GM18507 (cell line): Measurements from ENCODE around the gene PANK1.

Source experiments
- DNase-seq: peaks from one replicate; pipeline ENCODE4 v3.0.0; 2011; ENCODE audit warnings: low read depth; ENCODE audit not compliant: insufficient read length; ENCODE audit errors: extremely low spot score
- FAIRE-seq: peaks from 2 replicates; lab custom pipeline; 2011; peaks lifted over from hg19 to GRCh38; lab: Jason Lieb, UNC

PANK1 gene

DNA sequence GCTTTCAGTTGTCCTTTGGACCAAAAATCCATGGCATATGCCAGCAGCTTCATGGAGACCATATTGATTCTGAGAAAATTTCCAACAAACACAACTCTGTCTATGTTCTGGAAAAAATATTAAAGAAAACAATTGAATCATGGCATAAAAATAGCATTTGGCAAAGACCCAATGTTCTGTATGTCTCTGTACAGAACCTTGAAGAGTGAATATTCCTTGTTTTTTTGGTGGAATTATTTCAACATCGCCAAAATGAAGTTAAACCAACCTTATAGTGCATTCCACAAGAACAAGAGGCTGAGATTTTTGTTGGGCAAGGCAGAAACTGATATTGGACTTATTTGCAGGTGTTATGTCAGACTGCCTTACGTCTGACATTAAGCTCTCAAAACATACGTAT, 56.4 kb downstream of the PANK1 start:
- DNase-seq (no peak), FAIRE-seq (no peak)

DNA sequence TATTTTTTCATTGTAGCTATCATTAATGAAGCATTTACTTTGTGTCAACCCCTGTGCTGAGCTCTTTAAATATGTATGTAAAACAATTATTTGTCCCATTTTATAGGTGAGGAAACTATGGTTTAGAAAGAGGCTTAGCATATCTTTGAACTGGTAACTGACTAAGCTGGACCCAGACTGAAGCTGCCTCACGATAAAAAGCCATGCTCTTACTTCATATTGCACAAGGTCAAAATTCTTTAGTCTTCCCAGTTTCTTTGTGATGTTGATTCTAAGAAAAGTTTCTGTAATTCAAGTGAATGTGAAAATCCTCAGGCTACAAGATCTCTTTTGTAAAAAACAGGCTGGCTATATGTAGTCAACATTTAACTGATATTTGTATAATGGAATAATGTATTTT, 63.0 kb downstream of the PANK1 start:
- DNase-seq (no peak), FAIRE-seq (no peak)

GRCh38 chr10:89580243-89580642, 64.8 kb downstream of the PANK1 start:
- DNase-seq: no peak
- FAIRE-seq: peak; percentile 5

DNA sequence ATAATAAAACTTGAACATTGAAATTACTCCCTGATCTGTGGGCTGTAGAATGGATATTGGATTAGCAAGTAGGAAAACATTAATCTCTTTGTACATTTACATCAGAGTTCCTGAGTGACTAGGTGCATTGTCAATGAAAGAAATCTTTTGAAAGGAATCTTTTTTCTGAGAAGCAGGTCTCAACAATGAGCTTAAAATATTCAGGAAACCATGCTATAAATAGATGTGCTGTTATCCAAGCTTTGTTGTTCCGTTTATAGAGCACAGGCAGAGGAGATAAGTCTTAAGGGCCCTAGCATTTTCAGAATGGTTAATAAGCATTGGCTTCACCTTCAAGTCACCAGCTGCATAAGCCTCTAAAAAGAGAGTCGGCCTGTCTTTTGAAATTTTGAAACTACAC, 68.3 kb downstream of the PANK1 start:
- DNase-seq: no peak
- no peak for FAIRE-seq

DNA sequence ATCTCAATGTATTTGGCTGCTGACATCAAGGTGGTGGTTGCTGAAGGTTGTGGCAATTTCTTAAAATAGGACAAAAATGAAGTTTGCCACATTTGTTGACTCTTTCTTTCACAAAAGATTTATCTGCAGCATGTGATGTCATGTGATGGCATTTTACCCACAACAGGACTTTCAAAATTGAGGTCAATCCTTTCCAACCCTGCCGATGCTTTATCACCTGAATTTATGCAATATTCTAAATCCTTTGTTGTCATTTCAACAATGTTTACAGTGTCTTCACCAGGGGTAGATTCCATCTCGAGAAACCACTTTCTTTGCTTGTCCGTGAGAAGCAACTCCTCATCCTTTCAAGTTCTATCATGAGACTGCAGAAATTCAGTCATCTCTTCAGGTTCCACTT, 69.0 kb downstream of the PANK1 start:
- FAIRE-seq (peak; percentile 49), DNase-seq (no peak)

DNA sequence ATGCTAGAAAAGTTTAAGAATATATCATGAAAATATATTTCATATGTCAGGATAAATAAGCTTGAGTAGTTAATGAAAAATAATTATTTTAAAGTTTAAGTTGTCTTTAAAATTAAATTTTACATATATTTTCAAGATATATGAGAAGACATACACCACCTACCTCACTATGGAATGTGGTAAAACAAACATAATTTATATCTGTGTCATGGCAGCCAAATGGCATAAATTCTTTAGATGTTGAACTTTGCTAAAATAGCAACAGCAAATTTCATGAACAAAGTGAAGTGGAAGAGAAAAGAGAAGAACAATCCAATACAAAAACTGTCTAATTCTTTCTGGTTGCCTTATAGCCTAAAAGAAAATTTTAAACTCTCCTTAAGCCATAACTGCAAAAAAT, 70.0 kb downstream of the PANK1 start:
- FAIRE-seq (no peak), DNase-seq (no peak)

DNA sequence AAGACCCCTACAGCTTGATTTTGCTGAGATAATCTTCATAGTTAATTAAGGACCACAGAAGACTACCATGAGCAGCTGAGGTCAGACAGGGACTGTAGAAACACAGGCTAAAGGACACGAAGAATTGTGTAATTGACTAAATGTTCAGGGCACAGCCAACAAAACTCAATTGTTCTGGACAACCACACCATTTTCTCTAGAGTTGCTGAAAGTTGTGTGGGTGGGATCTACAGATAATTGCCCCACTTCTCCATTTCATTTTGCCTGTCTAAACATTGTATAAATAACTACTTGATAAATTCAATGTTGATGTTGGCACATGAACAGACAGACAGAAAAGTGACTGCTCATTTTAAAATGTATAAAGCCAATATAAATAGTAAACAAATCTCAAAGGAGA, 70.7 kb downstream of the PANK1 start:
- DNase-seq: no peak
- no peak for FAIRE-seq

DNA sequence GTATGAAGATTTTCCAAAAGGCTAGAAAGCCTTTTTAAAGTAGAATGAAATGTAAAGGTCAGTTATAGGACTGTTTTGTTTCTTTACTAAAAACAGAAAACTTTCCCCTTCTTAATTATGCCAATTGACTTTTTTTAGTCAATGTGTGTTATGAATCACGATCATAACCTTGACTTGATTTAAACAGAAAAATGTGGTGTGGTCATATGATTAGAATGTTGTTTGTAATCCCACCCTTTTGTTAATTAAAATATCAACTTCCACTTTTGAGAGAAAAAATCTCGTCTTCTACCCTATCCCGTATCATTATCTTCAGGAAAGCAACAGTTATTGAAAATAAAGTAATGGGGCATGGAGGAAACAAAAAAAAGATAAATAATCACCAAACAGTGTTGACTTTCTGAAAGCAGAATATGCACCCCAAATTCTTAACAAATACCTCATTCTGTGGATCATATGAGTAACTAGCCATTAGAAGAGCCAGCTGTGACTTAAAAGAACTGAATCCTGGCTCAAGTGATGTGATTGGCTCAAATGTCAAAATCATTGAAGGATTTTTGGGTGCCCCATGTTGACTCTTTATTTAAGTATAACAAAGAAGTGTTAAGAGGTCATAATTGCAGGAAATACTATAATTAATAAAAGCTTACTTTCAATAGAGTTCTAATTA, 77.3 kb downstream of the PANK1 start:
- FAIRE-seq: no peak

GRCh38 chr10:89566992-89567391, 78.0 kb downstream of the PANK1 start:
- FAIRE-seq (no peak), DNase-seq (no peak)

More for the DNA sequence above, 77.3 kb downstream of the PANK1 start:
- no peak for DNase-seq

GRCh38 chr10:89566095-89566950, 78.7 kb downstream of the PANK1 start:
- FAIRE-seq (no peak), DNase-seq (no peak)

GRCh38 chr10:89565180-89565579, 79.9 kb downstream of the PANK1 start:
- DNase-seq (no peak), FAIRE-seq (no peak)

DNA sequence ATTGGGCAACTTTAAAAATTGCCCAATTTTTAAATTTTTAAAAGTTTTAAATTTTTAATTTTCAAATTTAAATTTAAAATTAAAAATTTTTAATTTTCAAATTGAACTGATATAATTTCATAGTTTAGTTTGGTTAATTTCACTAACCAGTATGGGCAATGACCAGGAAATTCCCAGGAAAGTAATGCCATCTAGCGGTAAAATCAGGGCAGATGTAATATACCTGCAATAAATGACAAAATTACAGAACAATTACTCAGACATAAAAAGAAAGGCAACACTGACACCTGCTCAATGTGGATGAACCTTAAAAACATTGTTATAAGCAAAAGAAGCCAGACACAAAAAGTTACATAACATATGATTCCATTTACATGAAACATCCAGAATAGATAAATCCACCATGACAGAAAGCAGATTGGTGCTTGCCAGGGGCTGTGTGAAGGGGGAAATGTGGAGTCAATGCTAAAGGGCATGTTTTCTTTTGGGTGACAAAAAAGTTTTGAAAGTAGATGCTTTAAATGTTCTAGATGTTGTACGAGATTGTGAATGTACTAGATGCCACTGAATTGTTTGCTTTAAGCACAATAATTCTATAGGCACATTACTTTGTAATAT, 81.1 kb downstream of the PANK1 start:
- DNase-seq: peak; percentile 11
- FAIRE-seq: peak; percentile 80

GRCh38 chr10:89563311-89563710, 81.7 kb downstream of the PANK1 start:
- no peak for DNase-seq
- FAIRE-seq: no peak

- DNase-seq (no peak), FAIRE-seq (no peak)
These were observed 88.4 kb downstream of the PANK1 start for GRCh38 chr10:89556600-89556999.

DNA sequence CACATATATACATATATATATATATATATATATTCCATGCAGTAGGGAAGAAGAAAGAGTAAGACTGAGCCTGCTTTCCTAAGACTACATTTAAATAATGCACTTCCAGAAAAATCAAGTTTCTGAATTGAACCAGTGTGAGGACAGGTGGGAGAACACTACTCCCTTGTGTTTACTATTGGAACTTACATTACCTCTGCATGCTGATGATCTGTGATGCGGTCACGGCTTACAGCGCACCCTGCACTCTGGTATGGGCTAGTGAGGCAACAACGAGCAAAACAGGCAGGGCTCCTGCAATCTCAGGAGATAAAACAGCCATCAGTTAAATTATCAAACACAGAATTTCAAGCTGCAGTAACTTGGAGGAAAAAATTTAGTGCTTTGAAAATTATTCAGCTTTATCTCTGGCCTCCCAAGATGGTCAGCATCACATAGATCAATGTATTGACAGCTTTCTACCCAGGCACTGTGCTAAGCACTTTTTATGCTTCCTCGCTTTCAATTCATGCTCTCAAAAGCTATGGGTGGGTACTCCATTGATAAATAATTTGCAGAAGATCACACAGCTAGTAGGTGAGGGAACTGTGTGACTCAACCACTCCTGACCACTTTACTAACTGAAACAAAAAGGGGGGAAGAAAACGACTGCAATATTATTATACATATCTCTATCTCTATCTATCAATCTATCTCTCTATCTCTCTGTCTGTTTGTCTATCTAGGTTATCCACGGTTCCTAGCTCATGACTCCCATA, 89.2 kb downstream of the PANK1 start:
- DNase-seq (no peak), FAIRE-seq (no peak)

DNA sequence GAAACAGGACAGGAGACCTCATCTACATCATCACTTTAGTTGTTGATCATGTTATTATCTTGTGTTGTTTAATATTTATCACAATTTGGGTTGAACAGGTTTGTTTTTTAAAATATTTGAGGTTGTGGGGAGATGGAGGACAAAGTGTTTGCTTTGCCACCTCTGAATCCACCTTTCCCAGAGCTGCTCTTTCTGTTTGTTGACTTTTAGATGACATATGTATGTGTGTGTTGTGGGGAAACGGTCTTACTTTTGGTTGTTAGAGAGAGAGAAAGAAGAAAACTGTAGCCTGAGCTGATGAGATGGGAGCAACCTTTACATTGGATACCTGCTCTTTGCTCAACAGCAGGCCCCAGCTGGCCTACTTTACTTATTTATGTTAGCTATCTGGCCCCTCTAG, 90.6 kb downstream of the PANK1 start:
- FAIRE-seq (no peak), DNase-seq (no peak)

DNA sequence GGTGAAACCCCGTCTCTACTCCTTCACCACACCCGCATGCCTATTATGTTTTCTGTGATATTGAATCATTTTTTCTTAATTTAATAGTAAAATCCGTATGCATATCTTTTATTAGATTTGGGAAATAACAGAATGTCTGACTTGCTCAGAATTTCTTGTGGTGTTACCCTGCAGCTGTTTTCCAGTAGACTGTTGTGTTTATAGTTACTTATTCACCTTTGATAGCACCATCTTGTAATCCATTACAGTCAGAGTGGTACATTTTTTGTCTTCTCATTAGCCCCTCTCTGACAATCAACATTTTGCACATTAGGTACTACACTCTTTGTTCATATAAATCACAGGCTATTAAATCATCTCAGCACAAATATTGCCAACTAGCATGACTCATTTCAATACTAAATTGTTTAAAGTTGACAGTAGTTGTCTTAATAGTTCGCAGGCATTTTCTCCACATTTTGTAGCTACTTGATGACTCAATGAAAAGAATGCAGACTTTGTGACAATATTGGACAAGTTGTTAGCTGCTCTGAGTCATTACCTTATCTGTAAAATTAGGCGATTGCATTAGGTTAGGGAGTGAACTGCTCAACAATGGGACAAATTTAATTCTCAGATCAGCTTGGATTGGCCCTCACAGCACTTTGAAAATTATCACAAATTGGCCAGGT, 91.8 kb downstream of the PANK1 start:
- no peak for DNase-seq
- FAIRE-seq: no peak

- FAIRE-seq: no peak
- no peak for DNase-seq
These were observed 92.8 kb downstream of the PANK1 start for GRCh38 chr10:89552213-89552612.

GRCh38 chr10:89550509-89550908, 94.5 kb downstream of the PANK1 start:
- DNase-seq: no peak

More at GRCh38 chr10:89550509-89550908, 94.5 kb downstream of the PANK1 start:
- no peak for FAIRE-seq
